Upper lobe of left lung (tissue), 4 donors: ENCODE results near the gene SPTBN1.

ENCODE experiments used
- CTCF ChIP-seq, 6 experiments: fragments of 450-650 bp in 4 of 6; fragments of 200-600 bp in 2 of 6; sonication (generic) in 2 of 6; IDR thresholded peaks; one replicate each; pipeline ENCODE4 v1.5.1; 2016 to 2019; ENCODE audit warnings: antibody characterized with exemption in 6 of 6
- POLR2A ChIP-seq, 4 donors: fragments of 450-650 bp; IDR thresholded peaks; one replicate each; pipeline ENCODE4 v1.5.1; 2016 to 2017; ENCODE audit warnings: antibody characterized with exemption in 4 of 4, mild to moderate bottlenecking in 2 of 4

- TF ChIP-seq POLR2A (IDR thresholded peaks at IDR 0.05) = no peak
- no peak for TF ChIP-seq CTCF (IDR thresholded peaks at IDR 0.05)
Observed at GRCh38 chr2:54664238-54664786, 208.2 kb downstream of the SPTBN1 start.
